Lung (tissue), 12 donors: ENCODE results near the gene HSP90B1. TPM values are rescaled to one million over a fixed set of nuclear protein-coding genes. Genes with fewer than 3 reads are reported as not detected.

ENCODE experiments used
- ATAC-seq: fragments of 200-7000 bp; cut with Tn5 transposase; one replicate; pipeline ENCODE4 v1.9.1; 2020; ENCODE audit warnings: moderate number of reproducible peaks; ENCODE audit not compliant: insufficient read depth, low FRiP score
- DNase-seq, 3 donors: peaks; one replicate each; pipeline ENCODE4 v3.0.0-alpha.2; 2013 to 2017
- H3K27ac ChIP-seq, 2 donors: one replicate each; pipeline ENCODE4 v1.5.1; 2013; ENCODE audit warnings: mild to moderate bottlenecking in 2 of 2, moderate library complexity in 2 of 2, control low read depth in 1 of 2, inconsistent platforms in 1 of 2, low read depth in 1 of 2, low read length in 1 of 2
- H3K27me3 ChIP-seq, 3 donors: one replicate each; pipeline ENCODE4 v1.5.1; 2013; ENCODE audit warnings: low read length in 2 of 3; ENCODE audit not compliant: control insufficient read depth in 3 of 3, insufficient read depth in 3 of 3
- H3K36me3 ChIP-seq, 4 donors: one replicate each; pipeline ENCODE4 v1.5.1; 2013; ENCODE audit warnings: low read length in 4 of 4, mild to moderate bottlenecking in 1 of 4, moderate library complexity in 1 of 4; ENCODE audit not compliant: control insufficient read depth in 4 of 4, insufficient read depth in 4 of 4
- H3K4me1 ChIP-seq, 5 donors: one replicate each; pipeline ENCODE4 v1.5.1; 2013; ENCODE audit warnings: low read length in 5 of 5, mild to moderate bottlenecking in 2 of 5, moderate library complexity in 1 of 5; ENCODE audit not compliant: control insufficient read depth in 5 of 5, insufficient read depth in 5 of 5
- H3K4me3 ChIP-seq: one replicate; pipeline ENCODE4 v1.5.1; 2013; ENCODE audit warnings: mild to moderate bottlenecking, control low read depth, moderate library complexity
- H3K9ac ChIP-seq, 2 donors: one replicate each; pipeline ENCODE4 v1.5.1; 2013; ENCODE audit warnings: low read length in 2 of 2, control low read depth in 1 of 2; ENCODE audit not compliant: insufficient read depth in 1 of 2
- H3K9me3 ChIP-seq, 4 donors: one replicate each; pipeline ENCODE4 v1.5.1; 2013; ENCODE audit warnings: low read length in 3 of 4, mild to moderate bottlenecking in 1 of 4, moderate library complexity in 1 of 4; ENCODE audit not compliant: control insufficient read depth in 4 of 4, insufficient read depth in 3 of 4
- CTCF ChIP-seq: IDR thresholded peaks from 2 replicates; pipeline ENCODE4 v1.5.1; 2012; ENCODE audit warnings: mild to moderate bottlenecking; ENCODE audit errors: control extremely low read depth, extremely low read depth
- WGBS, 2 donors: extraction: QIAGEN DNeasy Blood & Tissue Kit; methylation state at CpG; one replicate each; pipeline ENCODE4 v1.1.7; 2013; 5-methylcytosine and 5-hydroxymethylcytosine counted together
- polyA plus RNA-seq, 2 donors: library from polyadenylated mRNA; stranded (reverse); fragments of 200-250 nt; gene quantifications; one replicate each; pipeline ENCODE4 v1.2.1, GENCODE V29; 2013
- total RNA-seq, 2 donors: library from RNA; depleted of rRNA in 1 of 2; stranded (reverse); fragments of >200 nt in 1 of 2; gene quantifications; one replicate each; pipeline ENCODE4 v1.2.1, GENCODE V29; 2014 to 2021
- donor health status: control.
- donor health status: control.
- donor health status: Bipolar disorder and iron deficiency.
- donor health status: healthy.
- donor health status: DM: yes; HTN: yes; CAD: no.

Gene HSP90B1
- total and polyA plus RNA-seq, 4 donors: 390 to 781 (median 628) TPM

DNA sequence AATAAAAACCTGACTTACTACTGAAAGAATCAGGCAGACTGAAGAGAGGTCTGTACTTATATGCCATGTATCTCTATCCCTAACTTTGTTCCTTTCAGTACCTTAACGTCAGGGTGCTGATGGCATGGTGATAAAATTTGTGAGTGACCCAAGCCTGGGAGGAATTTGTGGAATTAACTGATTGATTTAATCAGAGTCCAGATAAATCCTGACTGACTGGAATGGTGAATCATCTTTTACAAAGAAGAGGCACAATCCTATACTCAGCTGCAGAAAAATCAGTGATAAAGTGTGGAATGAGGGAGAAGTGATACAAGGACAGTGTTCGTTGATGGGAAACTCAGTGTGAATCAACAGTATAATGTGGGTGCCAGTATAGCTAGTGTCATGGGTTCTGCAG lies 39.2 kb downstream of the HSP90B1 start:
- H3K4me1 ChIP-seq: peaks cover 0 to 23% (median 6%) of the 10 kb centered on the region in 5 donors
- WGBS, 2 donors: 68 to 83% methylated on average over 2 of the region's 2 CpGs
- H3K27ac ChIP-seq: peak overlapping the region in 1 of 2 donors; percentile 36
- no peak for DNase-seq
- no peak for ATAC-seq
- H3K36me3 ChIP-seq: peaks cover 0 to 9% (median under 1%) of the 10 kb centered on the region in 4 donors
- H3K27me3 ChIP-seq: no peaks in the 10 kb centered on the region
- no peak overlapping the region for H3K9ac ChIP-seq
- no peak overlapping the region for H3K4me3 ChIP-seq
- TF ChIP-seq CTCF: no peak
- no peaks in the 10 kb centered on the region for H3K9me3 ChIP-seq

DNA sequence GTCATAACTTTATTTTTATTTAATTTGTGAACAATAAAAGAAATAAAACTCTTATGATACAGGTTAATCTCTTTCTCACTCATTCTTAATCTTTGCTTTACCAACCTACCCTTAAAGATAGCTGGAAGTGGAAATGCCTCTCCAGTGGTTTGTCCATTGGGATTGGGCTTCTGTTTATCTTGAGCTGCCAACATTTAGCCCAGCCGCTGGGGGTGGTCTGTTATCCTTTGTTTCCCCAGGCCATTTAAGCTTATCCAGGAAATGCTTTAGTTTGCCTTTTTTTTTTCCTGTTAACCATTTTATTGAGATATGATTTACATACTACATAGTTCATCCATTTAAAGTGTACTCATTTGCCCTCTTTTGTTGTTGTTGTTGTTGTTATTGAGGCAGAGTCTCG lies 43.7 kb downstream of the HSP90B1 start:
- H3K27ac ChIP-seq: no peak overlapping the region
- peaks cover 9 to 28% (median 13%) of the 10 kb centered on the region in 4 donors for H3K36me3 ChIP-seq
- DNase-seq (no peak), ATAC-seq (no peak)
- TF ChIP-seq CTCF: no peak
- WGBS, 2 donors: 80 to 92% methylated on average over 2 of the region's 2 CpGs
- H3K4me3 ChIP-seq: no peak overlapping the region
- no peak overlapping the region for H3K9ac ChIP-seq
- H3K9me3 ChIP-seq: no peaks in the 10 kb centered on the region
- H3K27me3 ChIP-seq: no peaks in the 10 kb centered on the region
- peaks cover 0 to 10% (median 0%) of the 10 kb centered on the region in 5 donors for H3K4me1 ChIP-seq

DNA sequence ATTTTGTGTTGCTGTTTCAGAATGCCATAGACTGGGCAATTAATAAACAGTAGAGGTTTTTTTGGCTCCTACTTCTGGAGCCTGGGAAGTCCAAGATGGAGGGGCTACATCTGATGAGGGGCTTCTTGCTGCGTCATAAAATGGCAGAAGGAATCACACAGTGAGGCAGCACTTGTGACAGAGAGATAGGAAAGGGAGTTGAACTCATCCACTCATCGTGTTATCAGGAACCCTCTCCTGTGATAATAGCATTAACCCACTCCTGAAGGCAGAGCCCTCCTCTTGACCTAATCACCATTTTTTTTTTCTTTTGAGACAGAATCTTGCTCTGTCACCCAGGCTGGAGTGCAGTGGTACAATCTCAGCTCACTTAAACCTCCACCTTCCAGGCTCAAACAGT lies 45.2 kb downstream of the HSP90B1 start:
- Histone ChIP-seq H3K9me3 (no peaks in the 10 kb centered on the region), H3K4me1 (peaks cover 0 to 10% (median 0%) of the 10 kb centered on the region in 5 donors), H3K9ac (no peak overlapping the region), H3K27ac (no peak overlapping the region), H3K27me3 (no peaks in the 10 kb centered on the region), H3K4me3 (no peak overlapping the region), H3K36me3 (peaks cover 12 to 27% (median 21%) of the 10 kb centered on the region in 4 donors)
- ATAC-seq: no peak
- 95% methylated on average over 2 of the region's 2 CpGs for WGBS, 2 donors
- no peak for TF ChIP-seq CTCF
- no peak for DNase-seq

DNA sequence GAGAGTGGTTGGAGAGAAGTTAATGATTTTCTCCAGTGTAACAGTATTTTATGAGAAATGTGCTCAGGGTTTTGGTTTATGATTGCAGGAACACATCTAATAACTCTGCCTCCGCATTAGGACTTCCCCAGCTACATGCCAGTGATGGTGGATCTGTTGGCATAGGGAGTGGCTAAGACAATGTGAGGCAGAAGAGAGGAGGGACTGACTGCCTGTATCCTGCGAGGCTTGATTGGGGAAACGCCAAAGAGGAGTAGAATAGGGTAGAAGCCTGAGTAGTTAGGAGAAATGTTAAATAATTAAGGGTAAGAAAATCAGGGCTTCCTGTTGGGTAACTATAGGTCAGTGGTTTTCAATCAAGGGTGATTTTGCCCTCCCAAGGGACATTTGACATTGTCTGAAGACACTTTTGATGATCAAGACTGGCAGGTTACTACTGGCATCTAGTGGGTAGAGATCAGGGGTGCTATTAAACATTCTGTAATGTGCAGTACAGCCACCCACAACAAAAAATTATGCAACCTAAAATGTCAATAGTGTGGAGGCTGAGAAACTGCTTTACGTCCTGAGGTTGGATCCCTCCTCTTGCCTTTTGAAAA lies 48.3 kb downstream of the HSP90B1 start:
- H3K27ac ChIP-seq: no peak overlapping the region
- TF ChIP-seq CTCF: no peak
- no peaks in the 10 kb centered on the region for H3K9me3 ChIP-seq
- no peak for DNase-seq
- H3K36me3 ChIP-seq: peaks cover 17 to 38% (median 33%) of the 10 kb centered on the region in 4 donors
- peaks cover 0 to 6% (median 0%) of the 10 kb centered on the region in 5 donors for H3K4me1 ChIP-seq
- no peaks in the 10 kb centered on the region for H3K27me3 ChIP-seq
- H3K9ac ChIP-seq: no peak overlapping the region
- WGBS, 2 donors: 82 to 88% methylated on average over 4 of the region's 4 CpGs
- no peak overlapping the region for H3K4me3 ChIP-seq
- ATAC-seq: no peak
